Heart right ventricle (tissue), 16 donors: Measurements from ENCODE around the gene EFCAB14. TPM values are rescaled to one million over a fixed set of nuclear protein-coding genes. Genes with fewer than 3 reads are reported as not detected.

Experiments used
- ATAC-seq, 8 donors: fragments of 200-7000 bp; cut with Tn5 transposase; one replicate each; pipeline ENCODE4 v1.9.1; 2020; ENCODE audit warnings: mild to moderate bottlenecking in 8 of 8, moderate library complexity in 8 of 8, moderate number of reproducible peaks in 1 of 8
- DNase-seq, 2 donors: peaks; one replicate each; pipeline ENCODE4 v3.0.0-alpha.2; 2020
- H3K27ac ChIP-seq, 10 donors: fragments of 200-600 bp; sonication (generic) in 2 of 10; one replicate each; pipeline versions ENCODE4 v1.5.0 to v1.8.0; 2020 to 2022; ENCODE audit warnings: mild to moderate bottlenecking in 3 of 10
- H3K27me3 ChIP-seq, 7 donors: fragments of 200-600 bp; one replicate each; pipeline ENCODE4 v1.8.0; 2021 to 2022; ENCODE audit warnings: mild to moderate bottlenecking in 2 of 7
- H3K36me3 ChIP-seq, 9 donors: fragments of 200-600 bp; sonication (generic) in 1 of 9; one replicate each; pipeline versions ENCODE4 v1.5.0 to v1.8.0; 2020 to 2022; ENCODE audit warnings: mild to moderate bottlenecking in 2 of 9
- H3K4me1 ChIP-seq, 9 donors: fragments of 200-600 bp; sonication (generic) in 1 of 9; one replicate each; pipeline versions ENCODE4 v1.5.0 to v1.8.0; 2020 to 2022; ENCODE audit warnings: mild to moderate bottlenecking in 4 of 9
- H3K4me3 ChIP-seq, 10 donors: fragments of 200-600 bp; sonication (generic) in 2 of 10; one replicate each; pipeline versions ENCODE4 v1.5.0 to v1.8.0; 2020 to 2022; ENCODE audit warnings: mild to moderate bottlenecking in 7 of 10, moderate library complexity in 2 of 10
- H3K9me3 ChIP-seq, 11 donors: fragments of 200-600 bp in 10 of 11; sonication (generic) in 2 of 11; one replicate each; pipeline versions ENCODE4 v1.5.0 to v1.8.0; 2013 to 2022; ENCODE audit warnings: mild to moderate bottlenecking in 2 of 11, control low read depth in 1 of 11, moderate library complexity in 1 of 11
- CTCF ChIP-seq, 9 donors: fragments of 200-600 bp; sonication (generic) in 2 of 9; IDR thresholded peaks; one replicate each; pipeline versions ENCODE4 v1.5.0 to v1.8.0; 2021 to 2022; ENCODE audit warnings: antibody characterized with exemption in 9 of 9, mild to moderate bottlenecking in 5 of 9, moderate library complexity in 1 of 9
- WGBS, 2 donors: extraction: QIAGEN DNeasy Blood & Tissue Kit; methylation state at CpG; one replicate each; pipeline ENCODE4 v1.1.7; 2013; ENCODE audit warnings: inconsistent platforms in 1 of 2; 5-methylcytosine and 5-hydroxymethylcytosine counted together
- intact Hi-C, 10 donors: fragments of 100-400 bp; cut with DNase I; formaldehyde crosslinking; loops; one replicate each; pipeline versions ENCODE4 v1.11.1 to v1.14.2; 2022
- long read RNA-seq, 3 donors: library from polyadenylated mRNA; unstranded; transcript quantifications; one replicate each; pipeline ENCODE4 v2.0.0, GENCODE V29; 2020 to 2021
- polyA plus RNA-seq, 2 donors: library from polyadenylated mRNA; stranded (reverse); fragments of 200-250 nt; gene quantifications; one replicate each; pipeline ENCODE4 v1.2.3, GENCODE V29; 2013
- total RNA-seq, 10 donors: library from RNA; stranded (reverse); fragmentation: NEBNext Ultra II Directional in 3 of 10; extraction: Animal tissue kit (Norgen Biotek cat#: 25700) in 3 of 10; gene quantifications; one replicate each; pipeline versions ENCODE4 v1.2.1 to v1.2.4, GENCODE V29; 2021 to 2023
- donor health status: Arrhythmogenic right ventricular cardiomyopathy.
- donor health status: ischemic (EF 13 %, LVEDD 7.1; RV severe dilation, severe dysfunction).
- donor health status: healthy with polysubstance abuse.
- donor health status: DM: no; HTN: yes; CAD: no.
- donor health status: DM: no; HTN: no; CAD: no.
- donor health status: ischemic (EF 25% LVEDD 6.9; RV normal size, moderate dysfunction).
- donor health status: ischemic (EF 25% LVEDD 5.7; RV mildly dilated, moderate dysfunction).
- donor health status: healthy.
- donor health status: DM: yes; HTN: yes; CAD: no.
- donor health status: Ischemic cardiomyopathy.
- donor health status: ischemic (EF 35%, LVEDD 5.7; RV mildly dilated, moderate dysfunction).
- donor health status: nonischemic (EF 11% LVEDD 7.7; RV severe dilation, severe dysfunction).
- donor health status: DM: yes; HTN: yes; CAD: no.
- donor health status: PGD.
- donor health status: ischemic (EF 29% LVEDD 5.4; RV normal size, mild dysfunction).
- donor health status: nonischemic (EF 23%, LVEDD 6.1; RV moderate dilation, normal function).

The EFCAB14 gene
- 10 to 100 TPM; 46.0 to 74.5 (median 63.2) TPM for total RNA-seq
- polyA plus RNA-seq: 10 to 100 TPM; 11.0 to 19.9 TPM
- long read RNA-seq, donor 1, full-length matches to known transcripts: 37 of 62 reads
- long read RNA-seq, donor 1, partial matches to known transcripts: 10 of 62 reads
- long read RNA-seq, donor 1, other reads (novel, unspliced or antisense): 15 of 62 reads
- long read RNA-seq, donor 2, full-length matches to known transcripts: 24 of 46 reads
- long read RNA-seq, donor 2, partial matches to known transcripts: 6 of 46 reads
- long read RNA-seq, donor 2, other reads (novel, unspliced or antisense): 16 of 46 reads
- long read RNA-seq, donor 3, full-length matches to known transcripts: 82 of 172 reads
- long read RNA-seq, donor 3, partial matches to known transcripts: 45 of 172 reads
- long read RNA-seq, donor 3, other reads (novel, unspliced or antisense): 45 of 172 reads

GRCh38 chr1:46718727-46719622, at the start of gene EFCAB14:
Gene EFCAB14 (minus strand): TSS chr1:46719114. CDS start chr1:46718087, 1,027 bp downstream.
- Histone ChIP-seq H3K36me3 (peaks cover 0 to 27% (median 12%) of the 10 kb centered on the region in 9 donors), H3K4me3 (peak within 1 kb of the TSS; percentile 70 to 98 (median 86)), H3K9me3 (no peaks in the 10 kb centered on the region), H3K27ac (peak within 1 kb of the TSS; percentile 46 to 94 (median 82)), H3K27me3 (no peaks in the 10 kb centered on the region), H3K4me1 (peaks cover 12 to 43% (median 32%) of the 10 kb centered on the region in 9 donors)
- intact Hi-C loops: loop anchor here in 2 of 10 donors (5.0 kb wide), 1 partner anchor 102 kb away; the partner anchor contains the start of gene MOB3C (in 2 of the 2)
- peak; percentile 99 to 100 (median 99) for ATAC-seq
- TF ChIP-seq CTCF (IDR thresholded peaks at IDR 0.05): peak in 1 of 9 donors; percentile 8
- peak; percentile 95 to 98 for DNase-seq
- 0% methylated on average over 83 to 85 of the region's 85 CpGs for WGBS, 2 donors

- 84 to 90% methylated on average over 5 of the region's 5 CpGs for WGBS, 2 donors
- DNase-seq: no peak
- intact Hi-C loops: no loop called here
Observed at GRCh38 chr1:46768445-46768844, 49.5 kb upstream of the EFCAB14 start.

GRCh38 chr1:46767649-46768282, 48.9 kb upstream of the EFCAB14 start:
- 35 to 42% methylated on average over 4 of the region's 4 CpGs for WGBS, 2 donors
- ATAC-seq (peak in 6 of 8 donors; percentile 52 to 87 (median 75)), DNase-seq (peak in 1 of 2 donors; percentile 13)
- H3K27ac ChIP-seq: no peak overlapping the region
- peaks cover 0 to 44% (median 23%) of the 10 kb centered on the region in 11 donors for H3K9me3 ChIP-seq
- TF ChIP-seq CTCF (IDR thresholded peaks at IDR 0.05): no peak
- H3K36me3 ChIP-seq: no peaks in the 10 kb centered on the region
- intact Hi-C loops: no loop called here
- peaks cover 0 to 21% (median 0%) of the 10 kb centered on the region in 7 donors for H3K27me3 ChIP-seq
- H3K4me3 ChIP-seq: no peak overlapping the region
- no peaks in the 10 kb centered on the region for H3K4me1 ChIP-seq

More at GRCh38 chr1:46768445-46768844, 49.5 kb upstream of the EFCAB14 start:
- Histone ChIP-seq H3K27me3 (peaks cover 0 to 16% (median 0%) of the 10 kb centered on the region in 7 donors), H3K4me3 (no peak overlapping the region), H3K9me3 (peaks cover 0 to 48% (median 23%) of the 10 kb centered on the region in 11 donors), H3K36me3 (no peaks in the 10 kb centered on the region), H3K27ac (no peak overlapping the region), H3K4me1 (no peaks in the 10 kb centered on the region)
- no peak for TF ChIP-seq CTCF (IDR thresholded peaks at IDR 0.05)
- no peak for ATAC-seq
